Bronchial epithelial cell (primary cell): ENCODE data around the gene BTRC. TPM values are rescaled to one million over a fixed set of nuclear protein-coding genes. Genes with fewer than 3 reads are reported as not detected.

Experiments
- DNase-seq: peaks from one replicate; pipeline ENCODE4 v3.0.0-alpha.2; 2010; ENCODE audit warnings: low read depth
- FAIRE-seq: peaks from 2 replicates; lab custom pipeline; 2011; peaks lifted over from hg19 to GRCh38; lab: Jason Lieb, UNC
- H3K27me3 ChIP-seq: 2 replicates; pipeline ENCODE4 v1.5.1; 2011; ENCODE audit warnings: low read length; ENCODE audit not compliant: control insufficient read depth, insufficient read depth
- H3K36me3 ChIP-seq: 2 replicates; pipeline ENCODE4 v1.5.1; 2011; ENCODE audit warnings: low read length; ENCODE audit not compliant: control insufficient read depth, insufficient read depth
- H3K4me3 ChIP-seq: 2 replicates; pipeline ENCODE4 v1.5.1; 2011; ENCODE audit warnings: mild to moderate bottlenecking, low read depth, low read length, control low read depth
- CTCF ChIP-seq: IDR thresholded peaks from 2 replicates; pipeline ENCODE4 v1.5.1; 2011; ENCODE audit warnings: mild to moderate bottlenecking, moderate library complexity, low read length, control low read depth, inconsistent platforms; ENCODE audit not compliant: insufficient read depth, severe bottlenecking
- total RNA-seq: library from RNA; depleted of rRNA; stranded (reverse); fragments of >200 nt; gene quantifications from 2 replicates; pipeline ENCODE4 v1.2.1, GENCODE V29; 2014

Gene BTRC
- total RNA-seq, 1 donor from 2014 or later: 6.8 TPM

DNA sequence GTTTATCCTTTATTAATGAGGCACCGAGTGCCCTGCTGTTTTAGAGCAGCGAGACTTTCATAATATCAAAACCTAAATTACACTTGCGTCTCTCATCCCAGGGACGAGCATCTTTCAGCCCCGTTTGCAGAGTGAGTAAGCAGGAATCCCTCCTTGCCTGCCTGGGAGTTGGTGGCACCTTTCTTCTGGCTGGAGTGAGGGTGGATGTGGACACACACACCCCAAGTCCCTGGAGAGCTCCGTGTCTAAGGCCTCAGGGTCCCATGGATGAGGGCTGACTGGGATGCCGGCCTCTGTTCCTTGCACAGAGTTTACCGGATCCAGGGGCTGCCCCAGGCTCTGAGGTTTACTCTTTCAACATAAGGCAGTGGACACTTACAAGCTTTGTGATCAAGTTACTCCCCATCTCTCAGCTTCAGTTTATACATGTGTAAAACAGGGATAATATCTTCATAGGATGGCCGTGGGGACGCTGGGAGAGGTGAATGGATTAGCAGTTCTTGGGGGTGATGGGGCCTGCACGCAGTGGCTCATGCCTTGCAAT is 209.6 kb downstream of the BTRC start:
- DNase-seq (no peak), FAIRE-seq (no peak)
- Histone ChIP-seq H3K36me3 (no peaks in the 10 kb centered on the region), H3K4me3 (no peak overlapping the region), H3K27me3 (peaks cover 21% of the 10 kb centered on the region)
- no peak for TF ChIP-seq CTCF

DNA sequence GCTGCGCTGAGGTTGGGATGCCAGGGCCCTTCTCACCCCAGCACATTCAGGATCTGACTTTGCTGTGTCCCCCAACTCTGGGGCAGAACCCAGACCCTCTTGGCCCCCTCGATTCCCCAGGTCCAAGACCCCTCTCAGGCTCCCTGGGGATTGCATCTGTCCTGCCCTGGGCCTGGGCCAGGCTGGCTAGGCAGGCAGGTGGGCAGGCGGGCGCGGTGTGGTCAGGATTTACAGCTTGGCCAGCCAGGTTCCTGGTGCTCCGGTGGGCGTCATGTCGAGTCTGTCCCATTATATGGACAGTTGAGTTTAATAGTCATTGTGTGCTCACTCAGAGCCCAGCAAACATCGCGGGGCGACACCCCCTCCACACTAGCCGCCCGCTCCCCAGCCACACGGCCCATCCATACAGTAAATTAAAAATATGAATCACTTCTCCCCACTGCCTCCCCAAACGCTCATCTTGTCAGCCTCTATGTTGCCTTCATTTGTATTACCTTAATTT is 210.6 kb downstream of the BTRC start:
- FAIRE-seq (no peak), DNase-seq (no peak)
- no peaks in the 10 kb centered on the region for H3K36me3 ChIP-seq
- no peak for TF ChIP-seq CTCF
- no peak overlapping the region for H3K4me3 ChIP-seq
- H3K27me3 ChIP-seq: peaks cover 23% of the 10 kb centered on the region

GRCh38 chr10:101565370-101565900 is 211.5 kb downstream of the BTRC start:
- FAIRE-seq: no peak
- peaks cover 23% of the 10 kb centered on the region for H3K27me3 ChIP-seq
- DNase-seq: no peak

DNA sequence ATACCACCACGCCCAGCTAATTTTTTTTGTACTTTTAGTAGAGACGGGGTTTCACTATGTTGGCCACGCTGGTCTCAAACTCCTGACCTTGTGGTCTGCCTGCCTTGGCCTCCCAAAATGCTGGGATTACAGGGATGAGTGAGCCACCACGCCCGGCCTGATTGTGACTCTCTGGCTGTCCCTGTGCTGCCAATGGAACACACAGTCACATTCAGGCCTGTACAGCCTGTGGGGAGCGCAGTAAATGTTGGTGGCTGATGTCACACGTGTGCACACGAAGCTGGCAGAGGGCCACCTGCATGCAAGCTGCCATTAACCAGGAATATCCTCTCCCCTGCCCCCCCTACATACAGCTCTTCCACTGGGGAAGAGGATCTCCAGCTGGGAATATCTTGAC is 212.0 kb downstream of the BTRC start:
- Histone ChIP-seq H3K4me3 (no peak overlapping the region), H3K36me3 (no peaks in the 10 kb centered on the region), H3K27me3 (peaks cover 23% of the 10 kb centered on the region)
- TF ChIP-seq CTCF: no peak
- DNase-seq: no peak
- no peak for FAIRE-seq

More at GRCh38 chr10:101565370-101565900, 211.5 kb downstream of the BTRC start:
- Histone ChIP-seq H3K36me3 (no peaks in the 10 kb centered on the region), H3K4me3 (no peak overlapping the region)
- TF ChIP-seq CTCF: no peak

DNA sequence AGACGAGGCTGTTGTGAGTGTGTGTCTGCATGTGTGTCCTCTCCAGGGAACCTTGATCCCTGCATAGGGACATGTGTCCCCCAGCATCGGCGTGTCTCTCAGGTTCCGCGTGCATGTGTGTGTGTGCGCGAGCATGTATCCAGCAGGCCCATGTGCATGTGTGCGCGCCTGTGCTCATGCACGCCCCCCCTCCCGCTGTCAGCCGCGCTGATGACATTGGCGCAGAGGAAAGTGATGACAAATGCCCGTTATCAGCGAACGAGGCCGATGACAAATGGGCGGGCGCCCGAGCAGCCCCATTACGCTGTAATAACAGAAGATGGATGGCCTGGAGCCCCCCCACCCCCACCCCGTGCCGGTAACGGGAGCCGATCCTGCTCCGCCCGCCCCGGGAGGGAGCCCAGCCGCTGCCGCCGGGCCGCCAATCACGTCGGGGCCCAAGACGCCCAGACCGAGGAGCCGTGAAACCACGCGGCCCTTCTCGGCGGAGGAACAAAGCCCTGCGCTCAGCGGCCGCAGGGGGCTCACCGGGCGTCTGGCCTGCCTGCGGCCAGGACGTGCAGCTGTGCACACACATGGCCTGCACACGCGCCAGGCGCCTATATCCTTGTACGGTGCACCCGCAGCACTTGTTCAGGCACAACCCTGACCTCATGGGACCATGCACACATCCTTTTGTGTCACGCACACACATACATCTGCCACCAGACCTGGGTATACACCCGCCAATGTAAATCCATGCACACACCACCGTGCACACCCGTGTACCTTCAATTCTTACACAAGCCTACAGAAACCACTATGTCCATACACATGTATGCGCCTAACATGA is 212.6 kb downstream of the BTRC start:
- no peaks in the 10 kb centered on the region for H3K36me3 ChIP-seq
- DNase-seq: no peak
- no peak for TF ChIP-seq CTCF
- peak; percentile 86 for FAIRE-seq
- no peak overlapping the region for H3K4me3 ChIP-seq
- H3K27me3 ChIP-seq: peaks cover 23% of the 10 kb centered on the region
